DMS53 (cell line): Measurements from ENCODE around the gene EEF1AKMT3.

ENCODE experiments used
- DNase-seq: peaks from one replicate; lab custom pipeline; 2025; lab: John Stamatoyannopoulos, UW

The EEF1AKMT3 gene

GRCh38 chr12:57751432-57751787 lies 21.0 kb upstream of the EEF1AKMT3 start:
- peak; percentile 64 for DNase-seq

- peak; percentile 100 for DNase-seq
Measured at GRCh38 chr12:57751788-57752667, 20.4 kb upstream of the EEF1AKMT3 start, which contains the start of gene CDK4. Gene CDK4 (minus strand): TSS chr12:57752310. CDS start chr12:57751717, 593 bp downstream.

- DNase-seq: no peak
Measured at GRCh38 chr12:57752668-57753000, 19.8 kb upstream of the EEF1AKMT3 start.

- peak; percentile 34 for DNase-seq
Measured at GRCh38 chr12:57753756-57754337, 18.6 kb upstream of the EEF1AKMT3 start.

- peak; percentile 92 for DNase-seq
Measured at GRCh38 chr12:57754411-57755193, 17.8 kb upstream of the EEF1AKMT3 start, which contains the start of gene MARCHF9. Gene MARCHF9 (plus strand): TSS chr12:57755103. CDS start chr12:57755529, 426 bp downstream.

GRCh38 chr12:57755194-57755453 lies 17.3 kb upstream of the EEF1AKMT3 start:
- DNase-seq: no peak

- peak; percentile 79 for DNase-seq
Measured at GRCh38 chr12:57755454-57756372, 16.7 kb upstream of the EEF1AKMT3 start.

GRCh38 chr12:57756406-57757341 lies 15.7 kb upstream of the EEF1AKMT3 start:
- peak; percentile 59 for DNase-seq

- no peak for DNase-seq
Measured at GRCh38 chr12:57757771-57758170, 14.6 kb upstream of the EEF1AKMT3 start.

- DNase-seq: no peak
Measured at GRCh38 chr12:57758552-57759359, 13.7 kb upstream of the EEF1AKMT3 start.

- DNase-seq: peak; percentile 86
Measured at GRCh38 chr12:57759360-57759980, 12.9 kb upstream of the EEF1AKMT3 start.

GRCh38 chr12:57760347-57760982 lies 11.9 kb upstream of the EEF1AKMT3 start:
- no peak for DNase-seq

- no peak for DNase-seq
Measured at GRCh38 chr12:57761391-57761998, 10.9 kb upstream of the EEF1AKMT3 start.

- DNase-seq: no peak
Measured at GRCh38 chr12:57762463-57762862, 10.0 kb upstream of the EEF1AKMT3 start.

GRCh38 chr12:57763881-57764661 lies 8.3 kb upstream of the EEF1AKMT3 start:
- no peak for DNase-seq

GRCh38 chr12:57764662-57765002 lies 7.8 kb upstream of the EEF1AKMT3 start:
- peak; percentile 89 for DNase-seq

GRCh38 chr12:57765003-57765697 lies 7.3 kb upstream of the EEF1AKMT3 start:
- DNase-seq: peak; percentile 83
